GM18507 (cell line): Measurements from ENCODE around the gene RAG1.

Source experiments
- DNase-seq: peaks from one replicate; pipeline ENCODE4 v3.0.0; 2011; ENCODE audit warnings: low read depth; ENCODE audit not compliant: insufficient read length; ENCODE audit errors: extremely low spot score
- FAIRE-seq: peaks from 2 replicates; lab custom pipeline; 2011; peaks lifted over from hg19 to GRCh38; lab: Jason Lieb, UNC

The RAG1 gene

GRCh38 chr11:36622431-36623136, 54.8 kb downstream of the RAG1 start:
- no peak for DNase-seq

GRCh38 chr11:36623494-36623893, 55.7 kb downstream of the RAG1 start:
- FAIRE-seq: no peak
- DNase-seq: no peak

More at GRCh38 chr11:36622431-36623136, 54.8 kb downstream of the RAG1 start:
- FAIRE-seq: peak; percentile 35

GRCh38 chr11:36627006-36627405, 59.2 kb downstream of the RAG1 start:
- FAIRE-seq (no peak), DNase-seq (no peak)

GRCh38 chr11:36627471-36627870, 59.7 kb downstream of the RAG1 start:
- DNase-seq: no peak
- no peak for FAIRE-seq

GRCh38 chr11:36628141-36628540, 60.3 kb downstream of the RAG1 start:
- FAIRE-seq (no peak), DNase-seq (no peak)

GRCh38 chr11:36628765-36629244, 61.0 kb downstream of the RAG1 start:
- FAIRE-seq (no peak), DNase-seq (no peak)
